HCT116 (cell line): Measurements from ENCODE around the gene MARCHF3. TPM values are rescaled to one million over a fixed set of nuclear protein-coding genes. Genes with fewer than 3 reads are reported as not detected.
"Not testable (repeated sequence)": the region's sequence is repeated elsewhere in the genome, so short reads cannot be mapped to it uniquely, and the experiment has no call there.

ENCODE experiments used
- ATAC-seq: fragments of 200-7000 bp; cut with Tn5 transposase; 2 replicates; pipeline ENCODE4 v1.9.1; 2020; ENCODE audit warnings: mild to moderate bottlenecking, moderate library complexity
- BruUV-seq: library from RNA; stranded (reverse); fragments of 400-500 nt; replicated peaks from 2 replicates; lab custom pipeline; 2021; lab: Mats Ljungman, UMichigan
- CTCF ChIA-PET: fragments of 300-600 bp; sonication (Branson Sonifier 250); formaldehyde crosslinking; loops from one replicate; lab custom pipeline; 2021; ENCODE audit warnings: antibody characterized with exemption; lab: Charles Lee
- POLR2A ChIA-PET: fragments of 300-600, 350-600 bp; sonication (Branson Sonifier 250); formaldehyde crosslinking; loops from one replicate; lab custom pipeline; 2021; ENCODE audit warnings: antibody characterized with exemption; lab: Charles Lee
- RAD21 ChIA-PET, 2 experiments: fragments of 300-600 bp; sonication (Branson Sonifier 250); formaldehyde crosslinking; loops; one replicate each; lab custom pipeline; 2023; ENCODE audit warnings: low total read pairs in 2 of 2; ENCODE audit not compliant: uncharacterized antibody in 2 of 2, unreplicated experiment in 2 of 2, low non-redundant PET in 1 of 2; lab: Charles Lee
- DNase-seq: peaks from one replicate; pipeline ENCODE4 v3.0.0-alpha.2; 2010; ENCODE audit warnings: low read depth, low spot score
- H2AFZ ChIP-seq: fragments of 200-600 bp; shearing (Covaris generic), sonication (generic); 2 replicates; pipeline ENCODE4 v1.6.1; 2017; ENCODE audit warnings: low read depth, mixed run types, mixed read lengths, antibody characterized with exemption, low read length; ENCODE audit not compliant: poor library complexity, severe bottlenecking
- H3K27ac ChIP-seq: 2 replicates; pipeline ENCODE4 v1.5.1; 2012; ENCODE audit warnings: low read depth, low read length
- H3K27me3 ChIP-seq: fragments of 200-600 bp; sonication (generic); 2 replicates; pipeline ENCODE4 v1.6.1; 2016; ENCODE audit warnings: mixed run types, low read length, mixed read lengths; ENCODE audit not compliant: insufficient read depth
- H3K36me3 ChIP-seq, 2 experiments: fragments of 200-500 bp in 1 of 2; fragments of 200-600 bp in 1 of 2; sonication (Bioruptor generic) in 1 of 2; sonication (generic) in 1 of 2; 2 replicates each; pipeline versions ENCODE4 v1.5.1 to v1.6.1; 2014 to 2016; ENCODE audit warnings: low read length in 2 of 2, inconsistent platforms in 1 of 2, mixed read lengths in 1 of 2, mixed run types in 1 of 2; ENCODE audit not compliant: insufficient read depth in 2 of 2, control insufficient read depth in 1 of 2
- H3K4me1 ChIP-seq, 2 experiments: fragments of 200-600 bp in 1 of 2; sonication (generic) in 1 of 2; 2 replicates each; pipeline versions ENCODE4 v1.5.1 to v1.6.1; 2012 to 2017; ENCODE audit warnings: low read length in 2 of 2, inconsistent platforms in 1 of 2, mild to moderate bottlenecking in 1 of 2, mixed read lengths in 1 of 2, mixed run types in 1 of 2, moderate library complexity in 1 of 2; ENCODE audit not compliant: insufficient read depth in 2 of 2, control insufficient read depth in 1 of 2
- H3K4me2 ChIP-seq: fragments of 200-600 bp; sonication (generic); 2 replicates; pipeline ENCODE4 v1.6.1; 2017; ENCODE audit warnings: mixed run types, low read length, mixed read lengths
- H3K4me3 ChIP-seq, 2 experiments: fragments of 200-600 bp in 1 of 2; sonication (generic) in 1 of 2; replicated peaks in 1 of 2; 2 replicates each; pipeline ENCODE4 v1.5.1; 2011 to 2016; ENCODE audit warnings: low read length in 2 of 2, control low read depth in 1 of 2, low read depth in 1 of 2, mild to moderate bottlenecking in 1 of 2, mixed read lengths in 1 of 2, mixed run types in 1 of 2
- H3K79me2 ChIP-seq: fragments of 200-600 bp; sonication (generic); 2 replicates; pipeline ENCODE4 v1.6.1; 2017; ENCODE audit warnings: mild to moderate bottlenecking, mixed run types, low read length, moderate library complexity, mixed read lengths; ENCODE audit not compliant: insufficient read depth
- H3K9ac ChIP-seq: fragments of 200-600 bp; sonication (generic); 2 replicates; pipeline ENCODE4 v1.6.1; 2016; ENCODE audit warnings: low read length, mixed read lengths
- H3K9me2 ChIP-seq: fragments of 200-600 bp; sonication (generic), shearing (Covaris generic); 2 replicates; pipeline ENCODE4 v1.6.1; 2017; ENCODE audit warnings: mixed run types, mild to moderate bottlenecking, moderate library complexity; ENCODE audit not compliant: insufficient read depth
- H3K9me3 ChIP-seq, 2 experiments: fragments of 200-500 bp in 1 of 2; fragments of 200-600 bp in 1 of 2; sonication (Bioruptor generic) in 1 of 2; sonication (generic) in 1 of 2; 2 replicates each; pipeline ENCODE4 v1.6.1; 2014 to 2017; ENCODE audit warnings: low read length in 2 of 2, mixed read lengths in 2 of 2, inconsistent platforms in 1 of 2, low read depth in 1 of 2, mild to moderate bottlenecking in 1 of 2, mixed run types in 1 of 2, moderate library complexity in 1 of 2; ENCODE audit not compliant: control insufficient read depth in 1 of 2, insufficient read depth in 1 of 2
- H4K20me1 ChIP-seq: fragments of 200-600 bp; sonication (generic), shearing (Covaris generic); 2 replicates; pipeline ENCODE4 v1.6.1; 2017; ENCODE audit warnings: mixed run types, mild to moderate bottlenecking, moderate library complexity; ENCODE audit not compliant: insufficient read depth
- CBX3 ChIP-seq: IDR thresholded peaks from 2 replicates; pipeline ENCODE4 v1.6.1; 2012; ENCODE audit warnings: low read depth
- EZH2phosphoT487 ChIP-seq: fragments of 200-600 bp; IDR thresholded peaks from 2 replicates; pipeline ENCODE4 v1.6.1; 2018; ENCODE audit warnings: antibody characterized with exemption, borderline replicate concordance
- JUND ChIP-seq: IDR thresholded peaks from 2 replicates; pipeline ENCODE4 v1.6.1; 2012
- POLR2A ChIP-seq: IDR thresholded peaks from 2 replicates; pipeline ENCODE4 v1.7.0; 2011; ENCODE audit warnings: borderline replicate concordance; ENCODE audit not compliant: insufficient read depth, insufficient read length; ENCODE audit errors: extremely low read depth
- SIN3A ChIP-seq: IDR thresholded peaks from 2 replicates; pipeline ENCODE4 v1.6.1; 2012; ENCODE audit warnings: low read depth
- SP1 ChIP-seq: IDR thresholded peaks from 2 replicates; pipeline ENCODE4 v1.6.1; 2012; ENCODE audit warnings: low read depth
- SRF ChIP-seq: IDR thresholded peaks from 2 replicates; pipeline ENCODE4 v1.6.1; 2012; ENCODE audit warnings: low read depth
- YY1 ChIP-seq: IDR thresholded peaks from 2 replicates; pipeline ENCODE4 v1.6.1; 2011; ENCODE audit warnings: low read length, low read depth, moderate library complexity, mild to moderate bottlenecking; ENCODE audit not compliant: insufficient replicate concordance; ENCODE audit errors: extremely low read depth
- ZFX ChIP-seq: fragments of 450-650 bp; IDR thresholded peaks from 2 replicates; pipeline ENCODE4 v1.6.1; 2017
- ZNF274 ChIP-seq: fragments of 200-500 bp; sonication (Bioruptor generic); IDR thresholded peaks from 2 replicates; pipeline ENCODE4 v1.6.1; 2014; ENCODE audit warnings: mild to moderate bottlenecking, low read depth, low read length, inconsistent platforms
- intact Hi-C: fragments of 100-400 bp; cut with micrococcal nuclease; formaldehyde crosslinking; loops from 2 replicates; pipeline ENCODE4 v1.10.0; 2022
- total RNA-seq: library from RNA; stranded (reverse); gene quantifications from one replicate; pipeline ENCODE4 v1.2.1, GENCODE V29; 2021; ENCODE audit not compliant: unreplicated experiment
- TF ChIP-seq, protein P1 (sequence below): IDR thresholded peaks from 2 replicates; pipeline ENCODE4 v1.6.1; 2012; ENCODE audit warnings: low read depth
- TF ChIP-seq, protein P2 (sequence below): IDR thresholded peaks from 2 replicates; pipeline ENCODE4 v1.6.1; 2011; ENCODE audit warnings: mild to moderate bottlenecking, low read length, moderate library complexity; ENCODE audit not compliant: insufficient replicate concordance; ENCODE audit errors: extremely low read depth
- TF ChIP-seq, protein P3 (sequence below): IDR thresholded peaks from 2 replicates; pipeline ENCODE4 v1.6.1; 2012

Gene MARCHF3
- total RNA-seq, 1 experiment from 2014 or later = 2.3 TPM

DNA sequence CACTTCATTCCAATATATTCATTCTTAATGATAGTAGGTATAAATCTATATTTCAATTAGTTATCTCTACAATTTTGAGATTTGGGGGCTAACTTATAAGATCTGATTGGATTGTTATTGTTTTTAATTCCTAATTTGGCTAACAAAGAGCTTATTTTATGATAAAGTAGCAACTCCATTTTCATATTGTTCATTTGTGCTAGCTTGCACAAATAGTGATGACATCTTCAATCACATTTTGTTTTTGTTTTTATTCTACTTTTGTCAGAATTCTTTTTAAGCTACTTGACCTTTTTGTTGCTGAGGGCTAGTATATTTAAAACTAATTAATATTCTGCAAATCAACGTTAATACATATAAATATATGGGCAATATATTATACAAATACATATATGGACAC lies 22.8 kb downstream of the MARCHF3 start (continued):
- no peak for TF ChIP-seq SRF

DNA sequence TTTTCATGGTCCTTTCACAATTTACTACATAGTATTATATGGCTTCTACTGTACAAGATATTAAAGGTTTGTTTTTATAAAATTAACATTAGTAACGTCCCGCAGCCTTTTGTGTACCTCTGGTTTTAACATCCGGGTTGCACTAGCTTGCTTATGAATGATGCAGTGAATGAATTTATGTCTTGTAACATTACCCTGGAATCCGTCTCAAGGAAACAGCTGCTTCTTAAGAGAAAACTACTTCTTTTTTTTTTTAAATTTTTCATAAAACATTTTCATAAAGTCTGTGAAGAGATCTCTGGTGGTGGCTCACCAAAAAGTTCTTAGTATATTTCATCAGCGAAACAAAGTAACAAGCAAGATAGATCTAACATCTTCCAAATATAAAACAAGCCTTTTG lies 23.6 kb downstream of the MARCHF3 start:
- no peaks in the 10 kb centered on the region for H4K20me1 ChIP-seq
- RAD21 ChIA-PET = no interaction called here
- no peaks in the 10 kb centered on the region for H3K27me3 ChIP-seq
- intact Hi-C loops = no loop called here
- BruUV-seq = no TSS peak
- no peaks in the 10 kb centered on the region for H3K9me2 ChIP-seq
- H3K4me2 ChIP-seq = no peak overlapping the region
- TF ChIP-seq, protein P1, sequence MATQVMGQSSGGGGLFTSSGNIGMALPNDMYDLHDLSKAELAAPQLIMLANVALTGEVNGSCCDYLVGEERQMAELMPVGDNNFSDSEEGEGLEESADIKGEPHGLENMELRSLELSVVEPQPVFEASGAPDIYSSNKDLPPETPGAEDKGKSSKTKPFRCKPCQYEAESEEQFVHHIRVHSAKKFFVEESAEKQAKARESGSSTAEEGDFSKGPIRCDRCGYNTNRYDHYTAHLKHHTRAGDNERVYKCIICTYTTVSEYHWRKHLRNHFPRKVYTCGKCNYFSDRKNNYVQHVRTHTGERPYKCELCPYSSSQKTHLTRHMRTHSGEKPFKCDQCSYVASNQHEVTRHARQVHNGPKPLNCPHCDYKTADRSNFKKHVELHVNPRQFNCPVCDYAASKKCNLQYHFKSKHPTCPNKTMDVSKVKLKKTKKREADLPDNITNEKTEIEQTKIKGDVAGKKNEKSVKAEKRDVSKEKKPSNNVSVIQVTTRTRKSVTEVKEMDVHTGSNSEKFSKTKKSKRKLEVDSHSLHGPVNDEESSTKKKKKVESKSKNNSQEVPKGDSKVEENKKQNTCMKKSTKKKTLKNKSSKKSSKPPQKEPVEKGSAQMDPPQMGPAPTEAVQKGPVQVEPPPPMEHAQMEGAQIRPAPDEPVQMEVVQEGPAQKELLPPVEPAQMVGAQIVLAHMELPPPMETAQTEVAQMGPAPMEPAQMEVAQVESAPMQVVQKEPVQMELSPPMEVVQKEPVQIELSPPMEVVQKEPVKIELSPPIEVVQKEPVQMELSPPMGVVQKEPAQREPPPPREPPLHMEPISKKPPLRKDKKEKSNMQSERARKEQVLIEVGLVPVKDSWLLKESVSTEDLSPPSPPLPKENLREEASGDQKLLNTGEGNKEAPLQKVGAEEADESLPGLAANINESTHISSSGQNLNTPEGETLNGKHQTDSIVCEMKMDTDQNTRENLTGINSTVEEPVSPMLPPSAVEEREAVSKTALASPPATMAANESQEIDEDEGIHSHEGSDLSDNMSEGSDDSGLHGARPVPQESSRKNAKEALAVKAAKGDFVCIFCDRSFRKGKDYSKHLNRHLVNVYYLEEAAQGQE = no peak
- TF ChIP-seq, protein P2, sequence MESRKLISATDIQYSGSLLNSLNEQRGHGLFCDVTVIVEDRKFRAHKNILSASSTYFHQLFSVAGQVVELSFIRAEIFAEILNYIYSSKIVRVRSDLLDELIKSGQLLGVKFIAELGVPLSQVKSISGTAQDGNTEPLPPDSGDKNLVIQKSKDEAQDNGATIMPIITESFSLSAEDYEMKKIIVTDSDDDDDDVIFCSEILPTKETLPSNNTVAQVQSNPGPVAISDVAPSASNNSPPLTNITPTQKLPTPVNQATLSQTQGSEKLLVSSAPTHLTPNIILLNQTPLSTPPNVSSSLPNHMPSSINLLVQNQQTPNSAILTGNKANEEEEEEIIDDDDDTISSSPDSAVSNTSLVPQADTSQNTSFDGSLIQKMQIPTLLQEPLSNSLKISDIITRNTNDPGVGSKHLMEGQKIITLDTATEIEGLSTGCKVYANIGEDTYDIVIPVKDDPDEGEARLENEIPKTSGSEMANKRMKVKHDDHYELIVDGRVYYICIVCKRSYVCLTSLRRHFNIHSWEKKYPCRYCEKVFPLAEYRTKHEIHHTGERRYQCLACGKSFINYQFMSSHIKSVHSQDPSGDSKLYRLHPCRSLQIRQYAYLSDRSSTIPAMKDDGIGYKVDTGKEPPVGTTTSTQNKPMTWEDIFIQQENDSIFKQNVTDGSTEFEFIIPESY = no peak
- TF ChIP-seq POLR2A = no peak
- no peak for TF ChIP-seq ZFX
- TF ChIP-seq SP1 = no peak
- TF ChIP-seq, protein P3, sequence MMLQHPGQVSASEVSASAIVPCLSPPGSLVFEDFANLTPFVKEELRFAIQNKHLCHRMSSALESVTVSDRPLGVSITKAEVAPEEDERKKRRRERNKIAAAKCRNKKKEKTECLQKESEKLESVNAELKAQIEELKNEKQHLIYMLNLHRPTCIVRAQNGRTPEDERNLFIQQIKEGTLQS = no peak
- no peak for TF ChIP-seq SIN3A
- TF ChIP-seq EZH2phosphoT487 = no peak
- TF ChIP-seq YY1 = no peak
- no peak for TF ChIP-seq CBX3
- no peak for TF ChIP-seq JUND
- TF ChIP-seq ZNF274 = no peak
- ATAC-seq = no peak
- no peak overlapping the region for H3K9ac ChIP-seq
- DNase-seq = no peak
- no peaks in the 10 kb centered on the region for H3K4me1 ChIP-seq
- POLR2A ChIA-PET = no interaction called here
- no peak overlapping the region for H3K4me3 ChIP-seq
- H3K79me2 ChIP-seq = no peaks in the 10 kb centered on the region
- no peaks in the 10 kb centered on the region for H3K9me3 ChIP-seq
- no peak overlapping the region for H2AFZ ChIP-seq
- CTCF ChIA-PET = no interaction called here
- no peak overlapping the region for H3K27ac ChIP-seq
- no peaks in the 10 kb centered on the region for H3K36me3 ChIP-seq

DNA sequence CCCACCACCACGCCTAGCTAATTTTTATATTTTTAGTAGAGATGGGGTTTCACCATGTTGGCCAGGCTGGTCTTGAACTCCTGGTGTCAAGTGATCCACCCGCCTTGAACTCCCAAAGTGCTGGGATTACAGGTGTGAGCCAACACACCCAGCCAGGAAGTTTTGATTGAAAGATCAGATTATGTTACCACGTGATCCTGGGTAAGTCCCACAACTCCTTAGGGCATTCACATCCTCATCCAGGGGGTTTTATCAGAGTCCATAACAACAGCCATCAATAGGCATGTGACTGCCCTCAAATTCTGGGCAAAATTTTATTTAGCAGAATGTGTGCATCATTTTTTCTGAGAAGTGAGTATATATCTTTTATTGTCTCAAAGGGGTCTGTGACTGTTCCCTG lies 25.1 kb downstream of the MARCHF3 start:
- H3K9me2 ChIP-seq, H3K4me2 ChIP-seq, H3K9me3 ChIP-seq, H3K4me1 ChIP-seq, RAD21 ChIA-PET, BruUV-seq, CTCF ChIA-PET, DNase-seq, ATAC-seq, H2AFZ ChIP-seq, H3K27ac ChIP-seq, POLR2A ChIA-PET, intact Hi-C loops, H3K79me2 ChIP-seq, H3K9ac ChIP-seq, H3K27me3 ChIP-seq, H3K4me3 ChIP-seq, H3K36me3 ChIP-seq, H4K20me1 ChIP-seq: not testable (repeated sequence)
